Measurements from ENCODE around the gene CXCL13. TPM values are rescaled to one million over a fixed set of nuclear protein-coding genes. Genes with fewer than 3 reads are reported as not detected.

Gene CXCL13
- polyA plus RNA-seq, 2 of the 4 experiments (the other 2 are of a cell fraction), result not detected

DNA sequence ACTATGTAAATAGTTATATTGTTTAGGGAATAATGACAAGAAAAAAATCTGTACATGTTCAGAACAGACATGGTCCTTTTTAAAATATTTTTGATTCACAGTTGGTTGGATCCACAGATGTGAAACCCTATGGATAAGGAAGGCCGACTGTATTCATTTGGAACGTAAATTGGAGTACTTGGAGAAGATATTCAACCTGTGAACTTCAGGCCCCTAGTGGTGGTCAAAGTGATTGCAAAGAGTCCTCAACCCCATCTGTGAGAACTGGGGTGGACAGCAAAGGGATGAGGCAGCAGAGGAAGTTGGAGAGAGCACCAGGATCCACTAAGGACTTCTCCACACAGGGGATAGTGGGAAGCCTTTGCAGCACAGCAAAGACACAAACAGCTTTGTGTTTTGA lies 6.2 kb upstream of the CXCL13 start:
- ATAC-seq (peak; percentile 70 to 80; a peak in 5 of 6 replicates), FAIRE-seq (no peak), DNase-seq (ENCODE audit: low read depth in 1 of 2, low spot score in 1 of 2) (peak; percentile 15 to 34)
- 18% methylated on average over 2 of the region's 2 CpGs for WGBS (ENCODE audit: missing lambda C conversion rate)
- H3K27ac ChIP-seq, result no peak overlapping the region
- no peaks in the 10 kb centered on the region for H3K4me1 ChIP-seq
- no peaks in the 10 kb centered on the region for H3K9me3 ChIP-seq
- no peak overlapping the region for H3K4me3 ChIP-seq
- POLR2A ChIA-PET, result no interaction called here
- H3K4me2 ChIP-seq, result no peak overlapping the region
- CTCF ChIA-PET, result interaction anchor here (0.7 to 2.5 kb wide), 8 partner anchors 12 to 247 kb away, joined by 3 to 9 read pairs (median 5); no protein-coding TSS in a partner anchor
- TF ChIP-seq, protein P1, sequence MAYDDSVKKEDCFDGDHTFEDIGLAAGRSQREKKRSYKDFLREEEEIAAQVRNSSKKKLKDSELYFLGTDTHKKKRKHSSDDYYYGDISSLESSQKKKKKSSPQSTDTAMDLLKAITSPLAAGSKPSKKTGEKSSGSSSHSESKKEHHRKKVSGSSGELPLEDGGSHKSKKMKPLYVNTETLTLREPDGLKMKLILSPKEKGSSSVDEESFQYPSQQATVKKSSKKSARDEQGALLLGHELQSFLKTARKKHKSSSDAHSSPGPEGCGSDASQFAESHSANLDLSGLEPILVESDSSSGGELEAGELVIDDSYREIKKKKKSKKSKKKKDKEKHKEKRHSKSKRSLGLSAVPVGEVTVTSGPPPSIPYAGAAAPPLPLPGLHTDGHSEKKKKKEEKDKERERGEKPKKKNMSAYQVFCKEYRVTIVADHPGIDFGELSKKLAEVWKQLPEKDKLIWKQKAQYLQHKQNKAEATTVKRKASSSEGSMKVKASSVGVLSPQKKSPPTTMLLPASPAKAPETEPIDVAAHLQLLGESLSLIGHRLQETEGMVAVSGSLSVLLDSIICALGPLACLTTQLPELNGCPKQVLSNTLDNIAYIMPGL (CRISPR knock-in tag; IDR thresholded peaks at IDR 0.05; ENCODE audit: borderline replicate concordance), result no peak
- peak; percentile 12 to 34; a peak in 2 of 5 replicates for TF ChIP-seq RAD21 (conservative IDR thresholded peaks at IDR 0.05 in 1 of 2, IDR thresholded peaks at IDR 0.05 in 1 of 2)

DNA sequence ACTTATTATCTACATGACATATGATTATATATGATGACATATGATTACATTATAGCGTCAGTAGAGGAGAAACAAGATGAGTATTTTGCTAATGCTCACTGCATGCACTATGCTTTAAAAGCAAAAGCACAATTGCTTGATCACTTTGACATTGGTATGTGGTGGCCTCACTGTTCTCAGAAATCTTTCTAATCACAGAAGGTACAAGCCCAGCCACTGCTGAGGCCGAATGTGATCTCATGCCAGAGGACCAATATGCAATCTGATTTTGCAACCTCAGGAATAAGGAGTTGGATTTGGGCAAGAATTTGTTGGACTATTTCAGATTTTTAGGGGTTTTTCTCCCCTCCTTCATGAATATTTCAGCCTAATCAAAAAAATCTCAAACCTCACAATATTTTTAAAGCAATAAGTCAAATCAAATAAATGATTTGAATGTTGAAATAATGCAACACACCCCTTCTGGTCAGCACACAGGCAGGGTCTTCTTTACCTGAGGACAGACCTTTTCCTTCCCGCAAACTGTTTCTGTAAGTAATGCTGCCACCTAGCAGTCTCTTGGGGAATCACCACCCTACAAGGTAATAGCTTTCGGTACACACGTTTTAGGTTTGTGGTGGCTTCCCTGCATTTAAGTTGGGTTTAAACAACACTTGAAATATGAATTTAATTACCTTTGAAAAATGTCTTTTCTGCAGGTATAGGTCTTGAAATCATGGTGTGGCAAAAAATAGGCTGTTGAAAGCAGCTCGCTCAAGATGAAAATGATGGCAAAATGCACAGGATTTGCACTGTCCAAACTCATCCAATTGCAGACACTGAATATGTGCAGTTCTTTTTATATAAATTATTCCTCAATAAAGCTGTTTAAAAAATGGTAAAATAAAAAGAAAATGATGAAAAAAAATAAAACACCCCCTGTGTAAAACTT lies 4.8 kb upstream of the CXCL13 start:
- Histone ChIP-seq H3K27ac (no peak overlapping the region), H3K9me3 (no peaks in the 10 kb centered on the region), H3K4me2 (no peak overlapping the region), H3K4me3 (no peak overlapping the region), H3K4me1 (no peaks in the 10 kb centered on the region)
- ATAC-seq (peak in 1 of 2 experiments; percentile 69; a peak in 3 of 6 replicates), FAIRE-seq (no peak), DNase-seq (ENCODE audit: low read depth in 1 of 2, low spot score in 1 of 2) (peak; percentile 34 to 42)
- TF ChIP-seq CTCF (IDR thresholded peaks at IDR 0.05), result peak; percentile 66
- TF ChIP-seq PBX3 (IDR thresholded peaks at IDR 0.05), result no peak
- TF ChIP-seq POLR2AphosphoS2 (conservative IDR thresholded peaks at IDR 0.05; ENCODE audit: low read length), result no peak
- TF ChIP-seq FOSB (CRISPR knock-in tag; IDR thresholded peaks at IDR 0.05), result no peak
- peak; percentile 63 for TF ChIP-seq SMC3 (IDR thresholded peaks at IDR 0.05)
- no peak for TF ChIP-seq CHD4 (IDR thresholded peaks at IDR 0.05; ENCODE audit: borderline replicate concordance)
- TF ChIP-seq RAD21 (conservative IDR thresholded peaks at IDR 0.05 in 1 of 2, IDR thresholded peaks at IDR 0.05 in 1 of 2), result peak; percentile 68 to 69
- POLR2A ChIA-PET, result no interaction called here
- CTCF ChIA-PET, result interaction anchor here (0.7 to 3.5 kb wide), 36 partner anchors 9 to 249 kb away, joined by 3 to 21 read pairs (median 5); no protein-coding TSS in a partner anchor
- 4% methylated on average over 6 of the region's 6 CpGs for WGBS (ENCODE audit: missing lambda C conversion rate)

DNA sequence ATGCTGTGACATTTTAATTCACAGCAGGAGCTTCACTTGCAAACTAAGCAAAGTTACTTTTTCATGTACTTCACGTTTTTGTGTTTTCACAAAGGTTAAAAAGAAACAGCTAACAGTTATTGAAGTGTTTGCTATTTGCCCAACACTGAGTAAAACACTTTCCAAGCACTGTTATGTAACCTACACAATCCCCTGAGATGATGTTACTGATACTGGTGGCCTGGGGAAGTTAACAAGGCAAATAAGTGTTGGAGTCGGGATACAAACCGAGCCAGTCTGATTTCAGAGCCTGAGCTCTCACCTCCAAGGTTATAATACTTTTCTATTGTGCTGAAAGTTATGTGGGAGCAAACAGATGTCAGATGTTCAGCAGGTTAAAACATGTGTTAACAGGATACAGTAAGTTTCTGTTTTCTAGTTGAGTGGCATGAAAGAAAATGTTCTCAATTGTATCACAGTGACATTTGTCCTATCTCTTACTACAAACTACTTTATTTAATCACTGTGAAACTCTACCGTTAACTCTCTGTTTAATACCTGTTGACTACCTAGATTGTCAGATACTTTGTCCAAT lies 3.9 kb upstream of the CXCL13 start:
- ChIA-PET POLR2A (no interaction called here), CTCF (interaction anchor here (0.7 to 3.5 kb wide), 31 partner anchors 9 to 243 kb away, joined by 3 to 21 read pairs (median 5); no protein-coding TSS in a partner anchor)
- Histone ChIP-seq H3K4me2 (no peak overlapping the region), H3K4me1 (no peaks in the 10 kb centered on the region), H3K4me3 (no peak overlapping the region), H3K27ac (no peak overlapping the region), H3K9me3 (no peaks in the 10 kb centered on the region)
- ATAC-seq (no peak), FAIRE-seq (no peak), DNase-seq (ENCODE audit: low read depth in 1 of 2, low spot score in 1 of 2) (no peak)
- 43% methylated on average over 4 of the region's 4 CpGs for WGBS (ENCODE audit: missing lambda C conversion rate)
- no peak for TF ChIP-seq HOXA7 (CRISPR knock-in tag; IDR thresholded peaks at IDR 0.05)

- TF ChIP-seq CBX2 (IDR thresholded peaks at IDR 0.05; ENCODE audit: borderline replicate concordance, low read depth) (no peak), RARB (CRISPR knock-in tag; IDR thresholded peaks at IDR 0.05) (no peak)
- H3K4me1 ChIP-seq, result no peaks in the 10 kb centered on the region
- WGBS (ENCODE audit: missing lambda C conversion rate), result 67% methylated on average over 7 of the region's 7 CpGs
- H3K9me3 ChIP-seq, result no peaks in the 10 kb centered on the region
- ATAC-seq (no peak), DNase-seq (ENCODE audit: low read depth in 1 of 2, low spot score in 1 of 2) (no peak), FAIRE-seq (no peak)
- ChIA-PET CTCF (interaction anchor here (0.7 to 1.6 kb wide), 6 partner anchors 12 to 249 kb away, joined by 3 to 8 read pairs (median 4); no protein-coding TSS in a partner anchor), POLR2A (no interaction called here)
- H3K27ac ChIP-seq, result no peak overlapping the region
- no peak overlapping the region for H3K4me3 ChIP-seq
- H3K4me2 ChIP-seq, result no peak overlapping the region
These were observed 7.6 kb downstream of the CXCL13 start for GRCh38 chr4:77613267-77613666.

Data from A549 (cell line).